Memory B cell (primary cell): ENCODE results near the gene KHDC4.

Source experiments
- ATAC-seq: fragments of 150-1000 bp; cut with Tn5 transposase; 2 replicates; pipeline ENCODE4 v1.10.0; 2021; ENCODE audit warnings: low read depth, mild to moderate bottlenecking, moderate library complexity
- DNase-seq, 2 donors: peaks; one replicate each; pipeline ENCODE4 v3.0.0; 2022; ENCODE audit warnings: low spot score in 2 of 2
- H3K27ac Mint-ChIP-seq: one replicate; pipeline ENCODE4 v1.8.0; 2022; ENCODE audit warnings: mild to moderate bottlenecking, moderate library complexity, mixed read lengths
- H3K27me3 Mint-ChIP-seq: one replicate; pipeline ENCODE4 v1.8.0; 2022; ENCODE audit warnings: mixed read lengths
- H3K36me3 Mint-ChIP-seq: one replicate; pipeline ENCODE4 v1.8.0; 2022; ENCODE audit warnings: mild to moderate bottlenecking, mixed read lengths
- H3K4me1 Mint-ChIP-seq: one replicate; pipeline ENCODE4 v1.8.0; 2022; ENCODE audit warnings: mixed read lengths
- H3K4me3 Mint-ChIP-seq: one replicate; pipeline ENCODE4 v1.8.0; 2022; ENCODE audit warnings: mild to moderate bottlenecking, moderate library complexity, mixed read lengths
- H3K9me3 Mint-ChIP-seq: one replicate; pipeline ENCODE4 v1.8.0; 2022; ENCODE audit warnings: mixed read lengths

KHDC4 gene

DNA sequence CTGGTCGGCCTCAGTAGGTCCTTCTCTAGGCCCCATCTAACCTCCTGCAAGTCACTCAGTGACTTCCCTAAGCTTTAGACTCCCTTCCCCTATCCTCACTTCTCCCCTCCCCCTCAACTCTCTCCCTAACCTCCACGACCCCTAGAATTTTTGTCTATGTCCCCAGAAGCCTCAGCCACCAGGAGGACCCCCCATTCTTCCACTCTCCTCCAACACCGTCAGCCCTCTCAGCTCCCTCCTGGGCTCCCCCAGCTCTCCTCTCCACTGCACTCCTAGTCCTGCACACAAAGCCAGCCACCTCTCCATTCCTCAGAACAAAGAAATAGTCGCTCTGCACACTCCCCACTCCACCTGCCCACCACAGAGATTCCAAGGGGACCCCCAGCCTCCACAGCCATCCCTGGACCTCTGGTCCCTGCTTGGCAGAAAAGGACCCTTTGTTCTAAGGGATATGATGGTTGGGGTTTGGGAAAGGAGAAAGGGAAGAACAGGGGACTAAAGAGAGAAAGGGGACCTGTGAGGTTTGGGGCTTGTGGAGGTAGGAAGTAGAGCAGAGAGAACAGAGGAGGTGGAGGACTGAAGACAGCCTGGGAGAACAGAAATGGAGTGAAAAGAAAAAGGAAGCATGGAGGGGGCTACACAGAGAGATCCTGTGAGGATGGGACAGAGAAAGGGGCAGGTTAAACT lies 41.3 kb upstream of the KHDC4 start:
- peaks cover 27% of the 10 kb centered on the region for H3K36me3 Mint-ChIP-seq
- H3K27me3 Mint-ChIP-seq: no peaks in the 10 kb centered on the region
- DNase-seq: no peak
- peaks cover 55% of the 10 kb centered on the region for H3K4me1 Mint-ChIP-seq
- peak overlapping the region; percentile 91 for H3K27ac Mint-ChIP-seq
- peak overlapping the region; percentile 86 for H3K4me3 Mint-ChIP-seq
- H3K9me3 Mint-ChIP-seq: no peaks in the 10 kb centered on the region
- ATAC-seq: no peak

DNA sequence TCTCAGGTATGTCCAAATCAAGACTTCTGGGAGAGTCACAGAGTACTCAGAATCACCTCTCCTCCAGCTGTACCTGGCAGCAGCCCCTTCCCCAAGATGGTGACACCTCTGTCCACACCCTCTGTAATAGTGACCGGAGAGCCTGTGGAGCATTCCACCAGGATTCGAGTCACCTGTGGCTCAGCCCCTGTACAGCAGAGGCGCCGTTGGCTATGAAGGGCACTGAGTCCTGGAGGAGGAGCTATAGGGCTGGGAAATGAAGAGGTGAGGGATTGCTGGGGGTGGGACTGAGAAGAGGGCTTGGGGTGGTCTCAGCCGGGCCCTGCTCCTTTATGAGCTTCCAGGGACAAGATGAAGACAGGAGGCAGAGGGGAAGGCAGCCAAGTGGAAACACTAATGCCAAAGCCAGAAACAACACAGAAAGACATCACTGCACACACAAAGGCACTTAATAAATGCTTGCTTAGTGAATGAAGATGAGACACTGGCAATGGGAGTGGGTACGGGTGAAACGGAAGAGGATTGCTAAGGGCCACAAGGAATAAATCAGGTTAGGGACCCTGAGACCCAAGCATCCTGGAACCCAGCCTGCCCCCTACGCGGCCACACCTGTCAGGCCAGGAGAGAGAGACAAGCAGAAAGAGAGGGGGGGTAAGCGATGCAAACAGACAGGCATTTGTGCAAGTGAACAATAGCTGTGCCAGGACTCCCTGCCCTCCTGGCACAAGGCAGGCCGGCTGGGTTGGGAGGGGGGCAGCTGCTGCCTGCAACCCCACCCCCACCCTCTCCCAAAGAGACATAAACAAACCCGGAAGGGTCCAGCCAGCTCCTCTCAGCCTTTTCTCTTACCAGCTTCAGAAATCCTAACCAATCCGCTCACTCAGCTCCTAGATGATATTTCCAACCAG lies 40.2 kb upstream of the KHDC4 start:
- ATAC-seq (no peak), DNase-seq (no peak)
- Mint-ChIP-seq H3K27me3 (no peaks in the 10 kb centered on the region), H3K27ac (peak overlapping the region; percentile 91), H3K36me3 (peaks cover 36% of the 10 kb centered on the region), H3K9me3 (no peaks in the 10 kb centered on the region), H3K4me1 (peaks cover 59% of the 10 kb centered on the region), H3K4me3 (peak overlapping the region; percentile 86)

GRCh38 chr1:155973723-155974122 lies 39.5 kb upstream of the KHDC4 start:
- Mint-ChIP-seq H3K36me3 (peaks cover 40% of the 10 kb centered on the region), H3K4me3 (peak overlapping the region; percentile 86), H3K27ac (no peak overlapping the region)

DNA sequence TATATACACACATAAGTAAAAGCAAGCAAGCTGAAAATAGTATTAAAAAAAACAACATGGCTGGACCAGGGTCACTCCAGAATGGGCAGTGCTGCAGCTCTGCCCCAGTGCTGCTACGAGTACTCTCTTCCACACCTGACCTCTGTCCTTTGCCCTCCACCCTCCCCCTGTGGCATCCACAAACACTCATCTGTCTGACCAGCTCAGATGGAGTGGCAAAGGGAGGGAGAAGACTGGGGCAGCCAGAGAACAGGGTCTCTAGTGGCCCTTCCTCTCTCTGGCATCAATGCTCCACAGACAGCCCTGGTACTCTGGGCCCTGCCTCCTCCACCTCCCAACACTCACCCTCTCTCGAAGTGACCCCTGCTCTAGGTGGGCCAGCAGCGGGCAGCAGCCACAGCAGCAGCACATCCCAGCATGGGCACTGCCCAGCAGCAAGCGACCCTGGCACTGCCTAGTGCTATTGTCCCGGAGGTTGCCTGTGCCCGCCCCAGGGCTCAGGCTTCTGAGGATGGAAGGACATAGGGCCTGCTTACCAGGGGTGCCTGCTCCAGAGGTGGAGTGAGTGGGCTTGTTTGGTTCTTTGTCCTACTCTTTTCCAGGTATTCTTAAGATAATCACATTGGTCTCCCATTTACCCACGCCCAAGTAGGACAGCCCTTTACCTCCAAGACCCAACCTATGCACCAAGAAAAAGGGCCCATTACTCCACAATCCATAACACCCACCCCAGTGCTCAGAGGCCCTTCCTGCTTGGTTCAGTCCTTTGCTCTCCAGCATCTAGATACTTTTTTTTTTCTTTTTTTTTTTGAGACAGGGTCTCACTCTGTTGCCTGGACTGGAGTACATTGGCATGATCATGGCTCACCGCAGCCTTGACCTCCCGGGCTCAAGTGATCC lies 37.9 kb upstream of the KHDC4 start:
- H3K36me3 Mint-ChIP-seq: peaks cover 43% of the 10 kb centered on the region
- H3K27ac Mint-ChIP-seq: peak overlapping the region; percentile 81
- H3K27me3 Mint-ChIP-seq: no peaks in the 10 kb centered on the region
- H3K4me1 Mint-ChIP-seq: peaks cover 77% of the 10 kb centered on the region
- H3K9me3 Mint-ChIP-seq: no peaks in the 10 kb centered on the region
- peak overlapping the region; percentile 70 for H3K4me3 Mint-ChIP-seq
- DNase-seq: no peak
- ATAC-seq: no peak

More at GRCh38 chr1:155973723-155974122, 39.5 kb upstream of the KHDC4 start:
- ATAC-seq: no peak
- Mint-ChIP-seq H3K27me3 (no peaks in the 10 kb centered on the region), H3K9me3 (no peaks in the 10 kb centered on the region), H3K4me1 (peaks cover 62% of the 10 kb centered on the region)
- DNase-seq: no peak

DNA sequence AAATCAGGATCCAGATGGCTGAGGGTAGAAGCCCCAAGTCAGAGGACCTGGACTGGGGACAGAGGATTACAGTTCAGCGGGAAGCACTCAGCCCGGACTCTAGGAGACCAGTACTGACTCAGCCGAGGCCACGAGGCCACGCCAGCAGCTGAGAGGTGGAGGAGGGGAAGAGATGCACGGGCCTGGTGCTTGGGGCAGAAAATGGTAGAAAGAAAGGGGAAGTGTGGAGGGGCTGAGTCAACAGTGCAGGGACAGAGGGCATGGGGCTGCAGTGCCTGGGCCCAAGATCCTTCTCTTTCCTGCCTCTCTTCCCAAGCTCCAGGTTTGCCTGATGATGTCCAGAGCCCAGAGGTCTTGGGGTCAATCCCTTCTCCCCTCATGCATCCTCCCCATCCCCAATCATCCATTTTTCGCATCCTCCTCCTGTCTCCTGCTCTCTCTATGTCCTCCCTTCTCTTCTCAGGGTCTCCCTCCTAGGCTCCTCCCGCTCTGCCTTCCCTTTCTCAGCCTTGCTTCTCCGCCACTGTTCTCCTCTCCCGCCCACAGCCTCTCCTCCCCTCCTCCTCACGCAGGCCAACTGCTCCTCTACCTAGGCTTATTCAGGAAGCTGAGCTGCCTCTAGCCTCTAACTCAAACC lies 36.4 kb upstream of the KHDC4 start:
- ATAC-seq (peak; percentile 98), DNase-seq (peak in 1 of 2 donors; percentile 50)
- H3K9me3 Mint-ChIP-seq: no peaks in the 10 kb centered on the region
- no peaks in the 10 kb centered on the region for H3K27me3 Mint-ChIP-seq
- H3K27ac Mint-ChIP-seq: peak overlapping the region; percentile 81
- H3K4me1 Mint-ChIP-seq: peaks cover 84% of the 10 kb centered on the region
- peaks cover 38% of the 10 kb centered on the region for H3K36me3 Mint-ChIP-seq
- peak overlapping the region; percentile 76 for H3K4me3 Mint-ChIP-seq

GRCh38 chr1:155969377-155969791 lies 35.2 kb upstream of the KHDC4 start:
- Mint-ChIP-seq H3K4me1 (peaks cover 80% of the 10 kb centered on the region), H3K36me3 (peaks cover 40% of the 10 kb centered on the region), H3K9me3 (no peaks in the 10 kb centered on the region), H3K4me3 (peak overlapping the region; percentile 69), H3K27ac (peak overlapping the region; percentile 81), H3K27me3 (no peaks in the 10 kb centered on the region)
- ATAC-seq: no peak
- DNase-seq: no peak

DNA sequence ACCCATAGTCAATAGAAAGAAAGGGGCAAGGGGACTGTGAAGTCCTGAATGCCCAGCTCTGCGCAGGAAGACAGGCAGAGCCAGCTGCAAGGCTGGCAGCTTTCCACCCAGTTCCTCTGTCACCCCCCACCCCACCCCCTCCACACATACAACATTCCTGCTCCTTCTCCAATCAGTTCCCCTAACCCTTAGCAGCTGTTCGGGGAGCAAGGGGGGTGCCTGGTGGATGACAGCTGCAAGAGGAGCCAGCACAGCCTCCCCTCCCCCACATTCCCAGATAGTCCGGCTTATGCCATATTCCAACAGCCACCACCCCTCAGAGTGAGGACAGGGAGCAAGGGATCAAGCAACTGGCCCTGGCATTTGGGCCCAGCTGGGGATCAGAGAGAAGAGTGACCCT lies 34.5 kb upstream of the KHDC4 start:
- peaks cover 79% of the 10 kb centered on the region for H3K4me1 Mint-ChIP-seq
- H3K4me3 Mint-ChIP-seq: peak overlapping the region; percentile 56
- H3K27ac Mint-ChIP-seq: peak overlapping the region; percentile 81
- DNase-seq: no peak
- no peaks in the 10 kb centered on the region for H3K9me3 Mint-ChIP-seq
- no peak for ATAC-seq
- H3K27me3 Mint-ChIP-seq: no peaks in the 10 kb centered on the region
- H3K36me3 Mint-ChIP-seq: peaks cover 41% of the 10 kb centered on the region

- Mint-ChIP-seq H3K4me3 (peak overlapping the region; percentile 67), H3K36me3 (peaks cover 40% of the 10 kb centered on the region), H3K4me1 (peaks cover 75% of the 10 kb centered on the region), H3K27ac (peak overlapping the region; percentile 81), H3K9me3 (no peaks in the 10 kb centered on the region), H3K27me3 (no peaks in the 10 kb centered on the region)
- DNase-seq (no peak), ATAC-seq (no peak)
Observed at GRCh38 chr1:155968051-155968400, 33.8 kb upstream of the KHDC4 start.

GRCh38 chr1:155967341-155968050 lies 33.3 kb upstream of the KHDC4 start:
- peaks cover 75% of the 10 kb centered on the region for H3K4me1 Mint-ChIP-seq
- DNase-seq (no peak), ATAC-seq (no peak)
- H3K27me3 Mint-ChIP-seq: no peaks in the 10 kb centered on the region
- H3K27ac Mint-ChIP-seq: peak overlapping the region; percentile 81
- H3K36me3 Mint-ChIP-seq: peaks cover 40% of the 10 kb centered on the region
- H3K4me3 Mint-ChIP-seq: peak overlapping the region; percentile 67
- no peaks in the 10 kb centered on the region for H3K9me3 Mint-ChIP-seq

- H3K4me1 Mint-ChIP-seq: peaks cover 74% of the 10 kb centered on the region
- no peak for ATAC-seq
- peak overlapping the region; percentile 50 for H3K4me3 Mint-ChIP-seq
- DNase-seq: no peak
- peak overlapping the region; percentile 76 for H3K27ac Mint-ChIP-seq
- no peaks in the 10 kb centered on the region for H3K9me3 Mint-ChIP-seq
- peaks cover 43% of the 10 kb centered on the region for H3K36me3 Mint-ChIP-seq
- H3K27me3 Mint-ChIP-seq: no peaks in the 10 kb centered on the region
Observed at GRCh38 chr1:155966750-155967149, 32.5 kb upstream of the KHDC4 start.

GRCh38 chr1:155966135-155966534 lies 31.9 kb upstream of the KHDC4 start:
- no peak for ATAC-seq
- Mint-ChIP-seq H3K4me1 (peaks cover 74% of the 10 kb centered on the region), H3K36me3 (peaks cover 45% of the 10 kb centered on the region)

GRCh38 chr1:155964193-155964592 lies 30.0 kb upstream of the KHDC4 start:
- H3K9me3 Mint-ChIP-seq: no peaks in the 10 kb centered on the region
- H3K4me3 Mint-ChIP-seq: no peak overlapping the region
- no peaks in the 10 kb centered on the region for H3K27me3 Mint-ChIP-seq
- H3K4me1 Mint-ChIP-seq: peaks cover 68% of the 10 kb centered on the region
- no peak for DNase-seq
- ATAC-seq: no peak
- peak overlapping the region; percentile 35 for H3K27ac Mint-ChIP-seq
- H3K36me3 Mint-ChIP-seq: peaks cover 48% of the 10 kb centered on the region

More at GRCh38 chr1:155966135-155966534, 31.9 kb upstream of the KHDC4 start:
- no peak for DNase-seq
- Mint-ChIP-seq H3K9me3 (no peaks in the 10 kb centered on the region), H3K4me3 (peak overlapping the region; percentile 50), H3K27ac (peak overlapping the region; percentile 76), H3K27me3 (no peaks in the 10 kb centered on the region)
